Thyroid gland (tissue), 4 donors: ENCODE results near the gene UBXN7.

Source experiments
- POLR2A ChIP-seq, 2 donors: fragments of 450-650 bp; IDR thresholded peaks; one replicate each; pipeline ENCODE4 v1.6.1; 2017; ENCODE audit warnings: antibody characterized with exemption in 2 of 2, mild to moderate bottlenecking in 2 of 2, moderate library complexity in 1 of 2
- TF ChIP-seq, protein P1 (sequence below), 6 experiments: fragments of 200-600 bp in 3 of 6; fragments of 450-650 bp in 3 of 6; sonication (generic) in 3 of 6; IDR thresholded peaks; one replicate each; pipeline ENCODE4 v1.5.1; 2016 to 2019; ENCODE audit warnings: antibody characterized with exemption in 6 of 6, mild to moderate bottlenecking in 2 of 6, inconsistent platforms in 1 of 6, moderate library complexity in 1 of 6

DNA sequence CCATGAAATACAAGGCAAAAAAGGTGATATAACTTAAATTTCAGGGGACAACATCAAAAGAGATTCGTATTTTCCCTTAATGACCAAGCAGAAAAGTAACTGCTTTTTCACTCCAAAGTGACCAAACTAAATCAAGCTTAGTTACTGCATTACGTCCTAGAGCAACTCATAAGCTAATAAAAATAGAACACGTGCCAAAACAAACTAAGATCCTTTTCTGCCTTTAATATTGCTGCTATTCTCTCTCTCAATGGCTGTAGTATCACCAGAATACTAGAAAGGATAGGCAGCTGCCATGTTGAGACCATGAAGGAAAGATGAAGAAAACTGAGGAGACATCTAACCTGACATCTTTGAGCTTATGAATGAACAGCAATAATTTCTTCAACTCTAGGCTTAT lies 43.3 kb downstream of the UBXN7 start:
- TF ChIP-seq POLR2A (IDR thresholded peaks at IDR 0.05): no peak
- TF ChIP-seq, protein P1, sequence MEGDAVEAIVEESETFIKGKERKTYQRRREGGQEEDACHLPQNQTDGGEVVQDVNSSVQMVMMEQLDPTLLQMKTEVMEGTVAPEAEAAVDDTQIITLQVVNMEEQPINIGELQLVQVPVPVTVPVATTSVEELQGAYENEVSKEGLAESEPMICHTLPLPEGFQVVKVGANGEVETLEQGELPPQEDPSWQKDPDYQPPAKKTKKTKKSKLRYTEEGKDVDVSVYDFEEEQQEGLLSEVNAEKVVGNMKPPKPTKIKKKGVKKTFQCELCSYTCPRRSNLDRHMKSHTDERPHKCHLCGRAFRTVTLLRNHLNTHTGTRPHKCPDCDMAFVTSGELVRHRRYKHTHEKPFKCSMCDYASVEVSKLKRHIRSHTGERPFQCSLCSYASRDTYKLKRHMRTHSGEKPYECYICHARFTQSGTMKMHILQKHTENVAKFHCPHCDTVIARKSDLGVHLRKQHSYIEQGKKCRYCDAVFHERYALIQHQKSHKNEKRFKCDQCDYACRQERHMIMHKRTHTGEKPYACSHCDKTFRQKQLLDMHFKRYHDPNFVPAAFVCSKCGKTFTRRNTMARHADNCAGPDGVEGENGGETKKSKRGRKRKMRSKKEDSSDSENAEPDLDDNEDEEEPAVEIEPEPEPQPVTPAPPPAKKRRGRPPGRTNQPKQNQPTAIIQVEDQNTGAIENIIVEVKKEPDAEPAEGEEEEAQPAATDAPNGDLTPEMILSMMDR (IDR thresholded peaks at IDR 0.05): no peak
